Coronary artery (tissue), 2 donors: ENCODE results near the gene ASZ1.
A peak's percentile ranks its signal among the peaks of the same experiment; 100 is the strongest.

Source experiments
- DNase-seq: peaks from one replicate; pipeline ENCODE4 v3.0.0-alpha.2; 2017; ENCODE audit warnings: low spot score
- H3K27ac ChIP-seq, 2 donors: fragments of 200-600 bp; sonication (generic); one replicate each; pipeline ENCODE4 v1.5.1; 2016 to 2019
- H3K4me3 ChIP-seq: fragments of 200-600 bp; sonication (generic); 2 replicates; pipeline ENCODE4 v1.5.1; 2016; ENCODE audit warnings: mild to moderate bottlenecking, moderate library complexity
- CTCF ChIP-seq: fragments of 200-600 bp; sonication (generic); IDR thresholded peaks from one replicate; pipeline ENCODE4 v1.5.1; 2019; ENCODE audit warnings: antibody characterized with exemption

ASZ1 gene

GRCh38 chr7:117386110-117386706 is 41.1 kb downstream of the ASZ1 start:
- TF ChIP-seq CTCF: no peak
- H3K4me3 ChIP-seq: no peak overlapping the region
- no peak for DNase-seq
- H3K27ac ChIP-seq: no peak overlapping the region

GRCh38 chr7:117385363-117386109 is 41.8 kb downstream of the ASZ1 start:
- H3K4me3 ChIP-seq: no peak overlapping the region
- no peak overlapping the region for H3K27ac ChIP-seq
- TF ChIP-seq CTCF: peak; percentile 31
- no peak for DNase-seq

- no peak overlapping the region for H3K27ac ChIP-seq
- TF ChIP-seq CTCF: no peak
- no peak overlapping the region for H3K4me3 ChIP-seq
- DNase-seq: no peak
These were observed 42.5 kb downstream of the ASZ1 start for GRCh38 chr7:117384688-117385362.

GRCh38 chr7:117383483-117384189 is 43.7 kb downstream of the ASZ1 start:
- no peak overlapping the region for H3K4me3 ChIP-seq
- no peak for DNase-seq
- no peak overlapping the region for H3K27ac ChIP-seq
- TF ChIP-seq CTCF: no peak

- TF ChIP-seq CTCF: no peak
- no peak overlapping the region for H3K4me3 ChIP-seq
- no peak for DNase-seq
These were observed 44.2 kb downstream of the ASZ1 start for GRCh38 chr7:117383046-117383445.

GRCh38 chr7:117381362-117381761 is 45.9 kb downstream of the ASZ1 start:
- TF ChIP-seq CTCF: no peak
- Histone ChIP-seq H3K27ac (no peak overlapping the region), H3K4me3 (no peak overlapping the region)
- DNase-seq: no peak

More at GRCh38 chr7:117383046-117383445, 44.2 kb downstream of the ASZ1 start:
- H3K27ac ChIP-seq: no peak overlapping the region
